Measurements from ENCODE around the gene RENBP.

DNA sequence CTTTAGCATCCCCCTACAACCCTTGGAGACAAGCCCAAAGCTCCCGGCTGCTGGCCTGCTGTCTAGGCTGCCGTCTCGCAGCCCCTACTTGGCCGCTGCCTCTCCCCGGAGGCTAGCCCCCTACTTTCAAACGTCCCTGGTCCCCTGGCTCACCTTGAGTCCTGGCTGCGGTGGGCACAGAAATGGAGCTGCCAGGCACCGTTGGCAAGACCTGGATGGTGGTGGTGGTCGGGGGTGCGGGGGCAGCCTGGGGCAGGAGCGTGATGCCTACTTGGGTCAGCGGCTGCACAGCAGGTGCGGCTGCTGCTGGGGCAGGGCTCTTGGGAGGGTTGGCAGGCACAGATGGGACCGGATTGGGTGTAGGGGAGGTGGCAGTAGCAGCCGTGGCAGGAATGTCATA lies 15.2 kb upstream of the RENBP start:
- TF ChIP-seq EZH2 (IDR thresholded peaks at IDR 0.05): no peak
- no peak for TF ChIP-seq POLR2AphosphoS5 (IDR thresholded peaks at IDR 0.05; ENCODE audit: borderline replicate concordance, low read depth, low read length)
- TF ChIP-seq FOXP2 (optimal IDR thresholded peaks at IDR 0.05; ENCODE audit: control extremely low read depth, extremely low read length, insufficient read depth): no peak
